ENCODE data around the gene PKM. TPM values are rescaled to one million over a fixed set of nuclear protein-coding genes. Genes with fewer than 3 reads are reported as not detected.

PKM gene
- total and polyA plus RNA-seq, 2 donors from 2014 or later: 799 to 1,124 TPM

DNA sequence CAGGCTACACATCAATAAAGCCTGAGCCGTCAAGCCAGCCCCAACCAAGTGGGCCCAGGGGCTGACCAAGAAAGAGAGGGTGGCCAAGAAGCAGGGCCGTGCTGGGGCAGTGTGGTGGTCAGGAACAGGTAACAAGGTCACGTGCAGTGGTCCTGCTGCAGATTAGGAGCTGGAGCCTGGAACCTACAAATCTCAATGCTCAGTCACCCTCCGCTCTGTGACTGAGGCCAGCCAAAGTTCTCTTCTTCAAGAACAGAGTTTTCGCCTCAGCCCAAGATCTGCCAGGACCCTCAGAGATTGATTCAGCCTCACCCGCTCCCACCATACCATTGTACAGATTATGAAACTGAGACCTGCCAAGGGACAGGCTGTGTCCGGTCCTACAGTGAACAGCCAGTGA is 60.3 kb downstream of the PKM start:
- Histone ChIP-seq H3K27ac (ENCODE audit: low read depth in 2 of 2, low read length in 2 of 2) (no peak overlapping the region), H3K4me1 (ENCODE audit: control insufficient read depth in 2 of 3, insufficient read depth in 2 of 3, low read depth in 1 of 3, low read length in 3 of 3) (no peaks in the 10 kb centered on the region), H3K9ac (ENCODE audit: low read length in 3 of 3) (no peak overlapping the region), H3K27me3 (ENCODE audit: control insufficient read depth, insufficient read depth, low read length) (no peaks in the 10 kb centered on the region), H3K9me3 (ENCODE audit: control insufficient read depth in 2 of 3, insufficient read depth in 1 of 3, low read length in 3 of 3) (no peaks in the 10 kb centered on the region), H3K4me3 (ENCODE audit: low read length in 3 of 3) (no peak overlapping the region), H3K36me3 (ENCODE audit: control insufficient read depth in 2 of 3, insufficient read depth in 3 of 3, low read length in 3 of 3) (no peaks in the 10 kb centered on the region)
- DNase-seq (no peak), FAIRE-seq (no peak)
- TF ChIP-seq CTCF (IDR thresholded peaks at IDR 0.05; ENCODE audit: borderline replicate concordance, extremely low read depth, insufficient read depth): no peak
- intact Hi-C loops (cut with DNase I): no loop called here

GRCh38 chr15:72169921-72170611 is 60.9 kb downstream of the PKM start:
- DNase-seq (no peak), FAIRE-seq (no peak)
- Histone ChIP-seq H3K4me3 (ENCODE audit: low read length in 3 of 3) (no peak overlapping the region), H3K27me3 (ENCODE audit: control insufficient read depth, insufficient read depth, low read length) (no peaks in the 10 kb centered on the region), H3K27ac (ENCODE audit: low read depth in 2 of 2, low read length in 2 of 2) (no peak overlapping the region), H3K36me3 (ENCODE audit: control insufficient read depth in 2 of 3, insufficient read depth in 3 of 3, low read length in 3 of 3) (no peaks in the 10 kb centered on the region), H3K9me3 (ENCODE audit: control insufficient read depth in 2 of 3, insufficient read depth in 1 of 3, low read length in 3 of 3) (no peaks in the 10 kb centered on the region), H3K4me1 (ENCODE audit: control insufficient read depth in 2 of 3, insufficient read depth in 2 of 3, low read depth in 1 of 3, low read length in 3 of 3) (no peaks in the 10 kb centered on the region), H3K9ac (ENCODE audit: low read length in 3 of 3) (no peak overlapping the region)
- no peak for TF ChIP-seq CTCF (IDR thresholded peaks at IDR 0.05; ENCODE audit: borderline replicate concordance, extremely low read depth, insufficient read depth)
- intact Hi-C loops (cut with DNase I): no loop called here

GRCh38 chr15:72169236-72169920 is 61.6 kb downstream of the PKM start:
- Histone ChIP-seq H3K36me3 (ENCODE audit: control insufficient read depth in 2 of 3, insufficient read depth in 3 of 3, low read length in 3 of 3) (no peaks in the 10 kb centered on the region), H3K27ac (ENCODE audit: low read depth in 2 of 2, low read length in 2 of 2) (no peak overlapping the region), H3K9me3 (ENCODE audit: control insufficient read depth in 2 of 3, insufficient read depth in 1 of 3, low read length in 3 of 3) (no peaks in the 10 kb centered on the region), H3K9ac (ENCODE audit: low read length in 3 of 3) (no peak overlapping the region), H3K4me3 (ENCODE audit: low read length in 3 of 3) (no peak overlapping the region), H3K27me3 (ENCODE audit: control insufficient read depth, insufficient read depth, low read length) (no peaks in the 10 kb centered on the region), H3K4me1 (ENCODE audit: control insufficient read depth in 2 of 3, insufficient read depth in 2 of 3, low read depth in 1 of 3, low read length in 3 of 3) (no peaks in the 10 kb centered on the region)
- no peak for TF ChIP-seq CTCF (IDR thresholded peaks at IDR 0.05; ENCODE audit: borderline replicate concordance, extremely low read depth, insufficient read depth)
- no peak for DNase-seq
- no peak for FAIRE-seq
- intact Hi-C loops (cut with DNase I): no loop called here

All from kidney (tissue), 14 donors.